ENCODE results near the gene SEL1L3. TPM values are rescaled to one million over a fixed set of nuclear protein-coding genes. Genes with fewer than 3 reads are reported as not detected.

SEL1L3 gene
- total RNA-seq, 2 experiments from 2014 or later, result 180 to 313 TPM

- ChIA-PET CTCF (ENCODE audit: unreplicated experiment) (no interaction called here), POLR2A (interaction anchor here (0.5 to 2.5 kb wide), 7 partner anchors 8 to 758 kb away, joined by 3 to 10 read pairs (median 3); no protein-coding TSS in a partner anchor)
- no peaks in the 10 kb centered on the region for H3K9me2 ChIP-seq (ENCODE audit: insufficient read depth, low read length)
- peaks cover 96% of the 10 kb centered on the region for H3K36me3 ChIP-seq (ENCODE audit: insufficient read depth, low read length)
- H3K9me3 ChIP-seq (ENCODE audit: low read length), result no peaks in the 10 kb centered on the region
- intact Hi-C loops (cut with micrococcal nuclease; ENCODE audit: unreplicated experiment), result no loop called here
- TF ChIP-seq EZH2phosphoT487 (IDR thresholded peaks at IDR 0.05; ENCODE audit: borderline replicate concordance, low read depth, low read length) (no peak), CTCF (conservative IDR thresholded peaks at IDR 0.05; ENCODE audit: low read length) (no peak)
- H4K20me1 ChIP-seq (ENCODE audit: insufficient read depth, low read length), result no peaks in the 10 kb centered on the region
- no peak overlapping the region for H3K27ac ChIP-seq (ENCODE audit: low read depth, low read length, poor library complexity, severe bottlenecking)
- no peaks in the 10 kb centered on the region for H3K79me2 ChIP-seq (ENCODE audit: insufficient read depth, low read depth, low read length)
- no peaks in the 10 kb centered on the region for H3K4me1 ChIP-seq (ENCODE audit: insufficient read depth, low read length, poor library complexity, severe bottlenecking)
- BruUV-seq (replicated peaks), result no TSS peak
- no peak overlapping the region for H2AFZ ChIP-seq (ENCODE audit: low read length)
- DNase-seq (ENCODE audit: low spot score), result no peak
- no peak overlapping the region for H3K4me3 ChIP-seq (ENCODE audit: low read depth, low read length, poor library complexity, severe bottlenecking)
- no peak overlapping the region for H3K4me2 ChIP-seq (ENCODE audit: low read length)
Observed at GRCh38 chr4:25776795-25777194, 86.0 kb downstream of the SEL1L3 start.

- CTCF ChIA-PET (ENCODE audit: unreplicated experiment), result no interaction called here
- peaks cover 95% of the 10 kb centered on the region for H3K36me3 ChIP-seq (ENCODE audit: insufficient read depth, low read length)
Observed at GRCh38 chr4:25775166-25775565, 87.6 kb downstream of the SEL1L3 start.

More at GRCh38 chr4:25775166-25775565, 87.6 kb downstream of the SEL1L3 start:
- intact Hi-C loops (cut with micrococcal nuclease; ENCODE audit: unreplicated experiment), result no loop called here
- no peaks in the 10 kb centered on the region for H3K4me1 ChIP-seq (ENCODE audit: insufficient read depth, low read length, poor library complexity, severe bottlenecking)
- H4K20me1 ChIP-seq (ENCODE audit: insufficient read depth, low read length), result no peaks in the 10 kb centered on the region
- DNase-seq (ENCODE audit: low spot score), result no peak
- no peaks in the 10 kb centered on the region for H3K9me2 ChIP-seq (ENCODE audit: insufficient read depth, low read length)
- H3K27ac ChIP-seq (ENCODE audit: low read depth, low read length, poor library complexity, severe bottlenecking), result no peak overlapping the region
- POLR2A ChIA-PET, result no interaction called here
- no peaks in the 10 kb centered on the region for H3K9me3 ChIP-seq (ENCODE audit: low read length)
- no peaks in the 10 kb centered on the region for H3K79me2 ChIP-seq (ENCODE audit: insufficient read depth, low read depth, low read length)
- TSS peak; percentile 0 for BruUV-seq (replicated peaks)
- no peak for TF ChIP-seq CTCF (conservative IDR thresholded peaks at IDR 0.05; ENCODE audit: low read length)
- no peak for TF ChIP-seq EZH2phosphoT487 (IDR thresholded peaks at IDR 0.05; ENCODE audit: borderline replicate concordance, low read depth, low read length)
- H2AFZ ChIP-seq (ENCODE audit: low read length), result no peak overlapping the region
- H3K4me3 ChIP-seq (ENCODE audit: low read depth, low read length, poor library complexity, severe bottlenecking), result no peak overlapping the region
- H3K4me2 ChIP-seq (ENCODE audit: low read length), result no peak overlapping the region

All from OCI-LY7 (cell line).